SK-N-SH (cell line): ENCODE results near the gene CDHR2.

ENCODE experiments used
- CTCF ChIP-seq: fragments of 200-600 bp; sonication (generic); IDR thresholded peaks from 2 replicates; pipeline ENCODE4 v1.6.1; 2017; ENCODE audit warnings: antibody characterized with exemption, mild to moderate bottlenecking, moderate library complexity
- GABPA ChIP-seq: IDR thresholded peaks from 2 replicates; pipeline ENCODE4 v1.4.0; 2012; ENCODE audit warnings: low read depth, mild to moderate bottlenecking
- MAX ChIP-seq: IDR thresholded peaks from 2 replicates; pipeline ENCODE4 v1.4.0; 2012; ENCODE audit warnings: low read depth
- MXI1 ChIP-seq: IDR thresholded peaks from 2 replicates; pipeline ENCODE4 v1.6.1; 2012; ENCODE audit warnings: mild to moderate bottlenecking, low read depth, low read length, improper control_type of control experiment
- POLR2AphosphoS5 ChIP-seq: IDR thresholded peaks from 2 replicates; pipeline ENCODE4 v1.6.1; 2012; ENCODE audit warnings: low read depth, low read length
- REST ChIP-seq: IDR thresholded peaks from 2 replicates; pipeline ENCODE4 v1.6.1; 2012; ENCODE audit warnings: mild to moderate bottlenecking, low read depth, low read length, moderate library complexity
- TAF1 ChIP-seq: IDR thresholded peaks from 2 replicates; pipeline ENCODE4 v1.6.1; 2012; ENCODE audit warnings: low read depth, mild to moderate bottlenecking, low read length, moderate library complexity, borderline replicate concordance
- ZBTB33 ChIP-seq: IDR thresholded peaks from 2 replicates; pipeline ENCODE4 v1.4.0; 2012; ENCODE audit warnings: low read depth, borderline replicate concordance

- TF ChIP-seq ZBTB33 = no peak
- no peak for TF ChIP-seq TAF1
- TF ChIP-seq CTCF = no peak
- TF ChIP-seq GABPA = no peak
- TF ChIP-seq MXI1 = no peak
- no peak for TF ChIP-seq REST
- no peak for TF ChIP-seq POLR2AphosphoS5
- no peak for TF ChIP-seq MAX
Measured at GRCh38 chr5:176524987-176525386, 24.2 kb upstream of the CDHR2 start.
